Lower lobe of right lung (tissue), 2 donors: ENCODE results near the gene S100A3. TPM values are rescaled to one million over a fixed set of nuclear protein-coding genes. Genes with fewer than 3 reads are reported as not detected.
"Not testable (repeated sequence)": the region's sequence is repeated elsewhere in the genome, so short reads cannot be mapped to it uniquely, and the experiment has no call there.

Experiments
- ATAC-seq, 2 donors: fragments of 200-7000 bp; cut with Tn5 transposase; one replicate each; pipeline ENCODE4 v1.9.1; 2020 to 2022; ENCODE audit warnings: mild to moderate bottlenecking in 2 of 2, moderate library complexity in 2 of 2
- DNase-seq: peaks from one replicate; pipeline ENCODE4 v3.0.0-alpha.2; 2020
- H3K27ac ChIP-seq: fragments of 200-600 bp; one replicate; pipeline ENCODE4 v1.8.0; 2022
- H3K27me3 ChIP-seq: fragments of 200-600 bp; one replicate; pipeline ENCODE4 v1.8.0; 2022; ENCODE audit warnings: low read depth
- H3K36me3 ChIP-seq: fragments of 200-600 bp; one replicate; pipeline ENCODE4 v1.8.0; 2022; ENCODE audit warnings: mild to moderate bottlenecking
- H3K4me1 ChIP-seq: fragments of 200-600 bp; one replicate; pipeline ENCODE4 v1.8.0; 2022
- H3K4me3 ChIP-seq: fragments of 200-600 bp; one replicate; pipeline ENCODE4 v1.8.0; 2022; ENCODE audit warnings: mild to moderate bottlenecking
- H3K9me3 ChIP-seq: fragments of 200-600 bp; one replicate; pipeline ENCODE4 v1.8.0; 2022
- intact Hi-C: fragments of 100-400 bp; cut with DNase I; formaldehyde crosslinking; loops from one replicate; pipeline ENCODE4 v1.11.0; 2022
- total RNA-seq: library from RNA; stranded (reverse); fragmentation: NEBNext Ultra II Directional; extraction: Animal tissue kit (Norgen Biotek cat#: 25700); gene quantifications from one replicate; pipeline ENCODE4 v1.2.1, GENCODE V29; 2021
- TF ChIP-seq, protein P1 (sequence below): fragments of 200-600 bp; IDR thresholded peaks from one replicate; pipeline ENCODE4 v1.8.0; 2022; ENCODE audit warnings: antibody characterized with exemption, mild to moderate bottlenecking
- donor health status: DM: no; HTN: yes; CAD: no; lungs with severe emphysema.

Gene S100A3
- total RNA-seq, 1 donor from 2014 or later: 4.5 TPM

DNA sequence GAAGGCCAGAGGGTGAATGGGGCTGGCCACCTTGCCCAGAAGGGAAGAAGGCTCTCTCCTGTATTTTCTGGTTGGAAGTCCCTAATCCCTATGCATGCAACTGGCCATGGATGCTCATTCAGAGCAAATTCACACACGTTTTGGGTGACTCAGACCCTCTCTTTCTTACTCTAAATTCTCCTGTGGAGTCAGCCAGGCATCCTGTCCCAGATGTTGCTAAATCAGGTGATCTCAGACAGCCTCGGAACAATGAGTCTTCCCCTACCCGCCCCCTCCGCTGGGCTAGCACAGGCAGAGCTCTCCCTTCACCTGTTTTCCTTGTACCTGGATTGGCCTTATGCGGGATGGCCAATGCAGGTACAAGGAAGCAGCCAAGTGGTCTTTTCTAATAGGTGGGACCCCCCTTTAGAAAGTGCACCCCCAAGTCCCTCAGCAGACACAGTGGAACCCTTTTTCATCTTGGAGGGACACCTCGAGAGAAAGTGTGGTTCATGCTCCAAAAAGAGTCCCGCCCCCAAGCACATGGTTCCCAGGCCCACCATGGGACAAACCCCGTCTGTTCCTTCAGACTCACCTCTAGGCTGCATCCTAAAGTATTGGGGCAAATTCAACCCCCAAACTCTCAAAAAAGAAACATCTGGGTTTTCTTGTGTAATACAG is 21.9 kb downstream of the S100A3 start:
- Histone ChIP-seq H3K36me3 (peaks cover 5% of the 10 kb centered on the region), H3K9me3 (no peaks in the 10 kb centered on the region), H3K4me3 (no peak overlapping the region), H3K4me1 (peaks cover 17% of the 10 kb centered on the region), H3K27ac (no peak overlapping the region), H3K27me3 (no peaks in the 10 kb centered on the region)
- intact Hi-C loops: no loop called here
- DNase-seq (no peak), ATAC-seq (no peak)
- TF ChIP-seq, protein P1, sequence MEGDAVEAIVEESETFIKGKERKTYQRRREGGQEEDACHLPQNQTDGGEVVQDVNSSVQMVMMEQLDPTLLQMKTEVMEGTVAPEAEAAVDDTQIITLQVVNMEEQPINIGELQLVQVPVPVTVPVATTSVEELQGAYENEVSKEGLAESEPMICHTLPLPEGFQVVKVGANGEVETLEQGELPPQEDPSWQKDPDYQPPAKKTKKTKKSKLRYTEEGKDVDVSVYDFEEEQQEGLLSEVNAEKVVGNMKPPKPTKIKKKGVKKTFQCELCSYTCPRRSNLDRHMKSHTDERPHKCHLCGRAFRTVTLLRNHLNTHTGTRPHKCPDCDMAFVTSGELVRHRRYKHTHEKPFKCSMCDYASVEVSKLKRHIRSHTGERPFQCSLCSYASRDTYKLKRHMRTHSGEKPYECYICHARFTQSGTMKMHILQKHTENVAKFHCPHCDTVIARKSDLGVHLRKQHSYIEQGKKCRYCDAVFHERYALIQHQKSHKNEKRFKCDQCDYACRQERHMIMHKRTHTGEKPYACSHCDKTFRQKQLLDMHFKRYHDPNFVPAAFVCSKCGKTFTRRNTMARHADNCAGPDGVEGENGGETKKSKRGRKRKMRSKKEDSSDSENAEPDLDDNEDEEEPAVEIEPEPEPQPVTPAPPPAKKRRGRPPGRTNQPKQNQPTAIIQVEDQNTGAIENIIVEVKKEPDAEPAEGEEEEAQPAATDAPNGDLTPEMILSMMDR: no peak

DNA sequence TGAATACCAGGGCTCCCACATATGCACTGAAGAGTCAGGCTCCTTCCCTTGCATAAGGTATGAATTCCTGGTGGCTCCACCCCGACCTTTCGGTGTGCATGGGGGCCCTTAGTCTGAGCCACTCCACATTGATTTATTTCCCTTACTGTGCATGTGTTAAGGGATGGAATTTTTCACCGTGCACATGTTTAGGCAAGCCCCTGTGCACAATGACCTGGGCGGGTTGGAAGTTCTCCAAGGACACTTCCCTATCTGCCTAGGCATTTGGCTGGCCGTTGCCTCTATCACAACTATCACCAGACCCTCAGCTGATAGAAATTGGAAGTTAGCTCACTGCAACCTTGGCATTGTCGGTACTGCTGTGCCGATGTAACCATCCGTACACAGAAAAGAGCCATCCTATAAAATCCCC is 22.9 kb downstream of the S100A3 start:
- no peak overlapping the region for H3K4me3 ChIP-seq
- ATAC-seq: peak; percentile 11 to 31
- DNase-seq: no peak
- no peaks in the 10 kb centered on the region for H3K27me3 ChIP-seq
- H3K36me3 ChIP-seq: peaks cover 5% of the 10 kb centered on the region
- H3K9me3 ChIP-seq: no peaks in the 10 kb centered on the region
- H3K4me1 ChIP-seq: peaks cover 13% of the 10 kb centered on the region
- no peak overlapping the region for H3K27ac ChIP-seq
- TF ChIP-seq, protein P1: no peak
- intact Hi-C loops: no loop called here

DNA sequence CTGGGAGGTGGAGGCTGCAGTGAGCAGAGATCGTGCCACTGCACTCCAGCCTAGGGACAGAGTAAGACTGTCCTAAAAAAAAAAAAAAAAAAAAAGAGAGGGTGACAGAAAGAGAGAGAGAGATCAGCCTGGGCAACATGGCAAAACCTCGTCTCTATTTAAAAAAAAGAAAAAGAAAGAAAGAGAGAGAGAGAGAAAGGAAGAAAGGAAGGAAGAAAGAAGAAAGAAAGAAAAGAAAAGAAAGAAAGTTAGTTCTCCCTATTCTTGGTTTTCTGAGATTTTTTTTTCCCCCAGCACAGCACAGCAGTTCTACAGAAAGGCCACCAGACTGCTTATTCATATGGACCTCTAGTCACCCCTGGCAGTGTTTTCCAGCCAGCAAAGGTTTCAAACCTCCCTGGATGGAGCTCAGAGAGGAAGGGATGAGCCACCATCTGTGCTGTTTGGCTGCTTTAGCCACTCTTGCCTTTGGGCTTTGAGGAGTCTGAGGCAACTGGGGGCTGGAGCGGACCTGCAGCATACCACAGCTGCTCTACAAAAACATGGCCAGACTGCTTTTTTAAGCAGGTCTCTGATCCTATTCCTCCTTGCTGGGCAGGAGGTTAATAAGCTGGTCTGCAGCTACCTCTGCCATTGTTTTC is 23.9 kb downstream of the S100A3 start:
- ATAC-seq: peak in 1 of 2 donors; percentile 41
- peaks cover 13% of the 10 kb centered on the region for H3K4me1 ChIP-seq
- no peaks in the 10 kb centered on the region for H3K9me3 ChIP-seq
- no peaks in the 10 kb centered on the region for H3K27me3 ChIP-seq
- peaks cover 5% of the 10 kb centered on the region for H3K36me3 ChIP-seq
- TF ChIP-seq, protein P1: no peak
- H3K4me3 ChIP-seq: no peak overlapping the region
- intact Hi-C loops: no loop called here
- no peak overlapping the region for H3K27ac ChIP-seq
- no peak for DNase-seq

DNA sequence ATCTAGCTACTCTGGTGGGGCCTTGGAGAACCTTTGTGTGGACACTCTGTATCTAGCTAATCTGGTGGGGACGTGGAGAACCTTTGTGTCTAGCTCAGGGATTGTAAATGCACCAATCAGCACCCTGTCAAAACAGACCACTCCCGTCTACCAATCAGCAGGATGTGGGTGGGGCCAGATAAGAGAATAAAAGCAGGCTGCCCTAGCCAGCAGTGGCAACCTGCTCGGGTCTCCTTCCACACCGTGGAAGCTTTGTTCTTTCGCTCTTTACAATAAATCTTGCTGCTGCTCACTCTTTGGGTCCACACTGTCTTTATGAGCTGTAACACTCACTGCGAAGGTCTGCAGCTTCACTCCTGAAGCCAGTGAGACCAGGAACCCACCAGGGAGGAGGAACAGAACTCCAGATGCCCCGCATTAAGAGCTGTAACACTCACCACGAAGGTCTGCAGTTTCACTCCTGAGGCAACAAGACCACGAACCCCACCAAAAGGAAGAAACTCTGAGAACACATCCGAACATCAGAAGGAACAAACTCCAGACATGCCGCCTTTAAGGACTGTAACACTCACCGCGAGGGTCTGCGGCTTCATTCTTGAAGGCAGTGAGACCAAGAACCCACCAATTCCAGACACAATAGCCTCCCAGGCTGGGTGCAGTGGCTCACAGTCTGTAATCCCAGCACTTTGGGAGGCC is 26.6 kb downstream of the S100A3 start:
- intact Hi-C loops, H3K27ac ChIP-seq, H3K9me3 ChIP-seq, H3K36me3 ChIP-seq, DNase-seq, H3K4me3 ChIP-seq, H3K27me3 ChIP-seq, ATAC-seq: not testable (repeated sequence)
- peaks cover 18% of the 10 kb centered on the region for H3K4me1 ChIP-seq

DNA sequence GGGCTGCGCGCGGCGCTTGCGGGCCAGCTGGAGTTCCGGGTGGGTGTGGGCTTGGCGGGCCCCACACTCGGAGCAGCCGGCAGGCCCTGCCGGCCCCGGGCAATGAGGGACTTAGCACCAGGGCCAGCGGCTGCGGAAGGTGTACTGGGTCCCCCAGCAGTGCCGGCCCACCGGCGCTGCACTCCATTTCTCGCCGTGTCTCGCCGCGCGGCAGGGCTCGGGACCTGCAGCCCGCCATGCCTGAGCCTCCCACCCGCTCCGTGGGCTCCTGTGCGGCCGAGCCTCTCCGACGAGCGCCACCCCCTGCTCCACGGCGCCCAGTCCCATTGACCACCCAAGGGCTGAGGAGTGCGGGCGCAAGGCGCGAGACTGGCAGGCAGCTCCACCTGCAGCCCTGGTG is 27.2 kb downstream of the S100A3 start:
- not testable (repeated sequence) for ATAC-seq, DNase-seq, H3K4me3 ChIP-seq

DNA sequence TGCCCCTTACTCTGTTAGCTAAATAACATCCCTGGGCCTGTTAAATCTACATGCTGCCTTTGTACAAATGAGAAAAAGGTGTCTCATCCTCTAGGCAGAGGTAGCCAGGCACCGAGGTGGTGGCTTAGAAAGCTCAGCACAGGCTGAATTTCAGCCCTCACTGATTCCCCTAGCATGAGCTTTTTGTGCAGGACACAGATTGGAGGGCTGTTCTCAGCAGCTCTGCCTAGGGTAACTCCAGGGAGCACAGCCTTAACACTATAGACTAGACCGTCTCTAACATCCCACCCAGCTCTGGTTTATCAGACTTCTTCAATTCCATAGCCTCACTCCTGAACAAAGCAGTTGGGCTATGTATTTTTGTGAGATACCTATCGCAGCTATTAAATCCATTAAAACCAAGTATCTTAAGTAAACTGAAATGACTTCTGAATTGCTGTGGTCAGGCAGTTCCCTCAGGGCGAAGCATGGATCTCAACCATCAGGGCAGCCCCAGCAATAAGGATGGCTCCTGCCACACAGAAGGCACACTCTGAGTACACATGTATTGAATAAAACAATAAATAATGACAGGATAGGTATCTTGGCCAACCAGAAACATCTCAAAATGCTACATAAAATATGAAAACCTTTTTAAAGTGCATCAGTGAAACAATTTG is 28.1 kb downstream of the S100A3 start:
- DNase-seq: no peak
- peaks cover 16% of the 10 kb centered on the region for H3K4me1 ChIP-seq
- no peak overlapping the region for H3K27ac ChIP-seq
- TF ChIP-seq, protein P1: no peak
- no peak for ATAC-seq
- intact Hi-C loops: no loop called here
- H3K27me3 ChIP-seq: no peaks in the 10 kb centered on the region
- no peaks in the 10 kb centered on the region for H3K9me3 ChIP-seq
- H3K36me3 ChIP-seq: no peaks in the 10 kb centered on the region
- H3K4me3 ChIP-seq: no peak overlapping the region

More for the DNA sequence above, 27.2 kb downstream of the S100A3 start:
- intact Hi-C loops, H3K27me3 ChIP-seq, H3K36me3 ChIP-seq, H3K9me3 ChIP-seq, H3K27ac ChIP-seq: not testable (repeated sequence)
- H3K4me1 ChIP-seq: peaks cover 18% of the 10 kb centered on the region

DNA sequence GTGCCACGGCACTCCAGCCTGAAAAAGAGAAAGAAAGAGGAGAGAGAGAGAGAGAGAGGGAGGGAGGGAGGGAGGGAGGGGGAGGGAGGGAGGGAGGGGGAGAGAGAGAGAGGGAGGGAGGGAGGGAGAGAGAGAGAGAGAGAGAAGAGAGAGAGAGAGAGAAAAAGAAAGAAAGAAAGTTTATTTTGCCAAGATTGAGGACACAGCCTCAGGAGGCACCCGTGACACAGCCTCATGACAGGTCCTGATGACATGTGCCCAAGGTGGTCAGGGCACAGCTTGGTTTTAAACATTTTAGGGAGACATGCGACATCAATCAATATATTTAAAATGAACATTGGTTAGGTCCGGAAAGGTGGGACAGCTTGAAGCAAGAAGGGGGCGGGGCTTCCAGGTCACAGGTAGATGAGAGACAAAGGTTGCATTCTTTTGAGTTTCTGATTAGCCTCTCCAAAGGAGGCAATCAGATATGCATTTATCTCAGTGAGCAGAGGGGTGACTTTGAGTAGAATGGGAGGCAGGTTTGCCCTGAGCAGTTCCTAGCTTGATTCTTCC is 28.8 kb downstream of the S100A3 start:
- H3K4me1 ChIP-seq: peaks cover 17% of the 10 kb centered on the region
- H3K9me3 ChIP-seq, DNase-seq, ATAC-seq, intact Hi-C loops, H3K27me3 ChIP-seq, H3K4me3 ChIP-seq, H3K36me3 ChIP-seq, H3K27ac ChIP-seq: not testable (repeated sequence)
